Activated naive CD4-positive, alpha-beta T cell treated with anti-CD3 and anti-CD28 coated beads, Interleukin-2, amount 50 U/mL, for 72 hours (primary cell): Measurements from ENCODE around the gene CABLES2. TPM values are rescaled to one million over a fixed set of nuclear protein-coding genes. Genes with fewer than 3 reads are reported as not detected.

Experiments
- ATAC-seq, 2 donors: fragments of 150-1000 bp; cut with Tn5 transposase; 2 replicates each; pipeline ENCODE4 v1.10.0; 2021; ENCODE audit warnings: mild to moderate bottlenecking in 2 of 2, moderate library complexity in 2 of 2
- DNase-seq, 2 donors: peaks; one replicate each; pipeline ENCODE4 v3.0.0; 2021 to 2022; ENCODE audit warnings: low spot score in 2 of 2
- H3K27ac Mint-ChIP-seq, 2 donors: one replicate each; pipeline ENCODE4 v1.8.0; 2022; ENCODE audit warnings: mild to moderate bottlenecking in 2 of 2, mixed read lengths in 2 of 2
- H3K36me3 Mint-ChIP-seq, 2 donors: one replicate each; pipeline ENCODE4 v1.8.0; 2022; ENCODE audit warnings: mixed read lengths in 2 of 2
- H3K9me3 Mint-ChIP-seq, 2 donors: one replicate each; pipeline ENCODE4 v1.8.0; 2022; ENCODE audit warnings: mixed read lengths in 2 of 2
- total RNA-seq, 2 donors: library from RNA; stranded (reverse); gene quantifications; one replicate each; pipeline ENCODE4 v1.2.3, GENCODE V29; 2022

The CABLES2 gene
- total RNA-seq, 2 donors from 2014 or later, result 5.8 to 6.4 TPM

DNA sequence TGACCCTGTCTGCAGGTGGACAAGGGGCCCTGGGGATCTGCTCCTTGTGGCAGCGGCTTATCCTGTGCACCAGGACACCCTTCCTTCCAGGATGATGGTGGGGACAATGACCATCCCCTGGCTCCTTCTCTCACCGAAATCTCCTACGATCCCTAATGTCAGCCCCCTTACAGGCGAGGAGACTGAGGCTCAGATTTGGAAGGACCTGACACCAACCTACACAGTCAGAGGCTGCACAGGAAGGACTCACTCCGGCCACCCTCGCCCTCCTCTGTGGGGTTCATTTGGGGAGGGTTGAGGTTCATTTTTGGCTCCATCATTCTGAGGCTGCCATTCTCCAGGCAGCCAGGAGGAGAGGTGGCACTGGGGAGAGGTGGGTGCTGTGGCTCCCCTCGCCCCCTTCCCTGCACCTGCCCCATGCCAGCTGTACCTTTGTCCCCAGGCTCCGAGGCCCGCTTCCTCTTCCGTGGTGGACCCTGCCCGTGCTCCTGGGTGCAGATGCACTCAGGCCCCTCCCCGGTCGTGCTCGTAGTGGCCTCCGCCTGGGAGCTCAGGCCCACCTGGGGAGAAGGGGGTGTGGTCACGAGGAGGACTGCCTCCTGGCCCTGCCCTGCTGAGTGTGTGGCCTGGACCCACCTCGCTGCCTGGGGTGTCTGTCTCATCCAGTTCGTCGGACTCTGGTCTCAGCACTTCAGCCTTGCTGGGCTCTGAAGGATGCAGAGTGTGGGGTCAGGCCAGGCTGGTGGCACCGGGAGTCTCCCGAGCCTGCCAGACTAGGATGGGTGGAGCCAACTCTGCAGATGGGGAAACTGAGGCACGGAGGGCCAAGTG lies 5.3 kb upstream of the CABLES2 start:
- Mint-ChIP-seq H3K9me3 (no peaks in the 10 kb centered on the region), H3K27ac (no peak overlapping the region), H3K36me3 (no peaks in the 10 kb centered on the region)
- ATAC-seq (no peak), DNase-seq (no peak)

DNA sequence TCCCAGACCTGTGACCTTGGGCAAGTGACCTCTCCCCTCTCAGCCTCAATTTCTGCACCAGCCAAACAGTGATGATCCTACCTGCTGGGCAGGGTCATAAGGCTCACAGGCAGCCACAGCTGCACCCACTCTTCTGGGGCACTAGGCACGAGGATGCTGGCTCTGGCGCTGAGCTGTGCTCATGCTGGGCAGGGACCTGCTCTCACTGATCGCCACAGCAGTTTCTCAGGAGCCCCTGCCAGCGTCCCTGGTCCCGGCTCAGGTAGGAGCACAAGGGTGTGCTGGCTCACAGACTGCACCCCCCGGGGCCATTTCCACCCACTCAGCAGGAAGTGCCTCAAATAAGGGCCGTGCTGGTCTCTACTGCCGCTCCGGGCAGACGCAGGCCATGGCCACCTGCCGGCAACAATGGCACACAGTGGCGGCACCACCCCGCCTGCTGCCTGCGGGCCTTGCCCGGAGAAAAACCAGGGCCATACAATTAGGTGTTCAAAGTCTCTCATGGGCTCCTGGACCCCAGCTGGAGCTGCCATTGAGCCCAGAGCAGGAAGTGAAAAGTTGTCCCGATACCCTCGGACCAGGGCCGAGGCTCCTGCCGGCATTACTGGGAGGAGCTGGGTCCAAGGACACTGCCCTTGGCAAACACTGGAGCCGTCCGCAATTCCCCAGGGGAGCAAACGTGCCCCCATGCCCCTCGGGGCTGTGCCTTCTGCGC lies 4.6 kb upstream of the CABLES2 start:
- Mint-ChIP-seq H3K36me3 (no peaks in the 10 kb centered on the region), H3K27ac (no peak overlapping the region), H3K9me3 (no peaks in the 10 kb centered on the region)
- DNase-seq (no peak), ATAC-seq (no peak)

DNA sequence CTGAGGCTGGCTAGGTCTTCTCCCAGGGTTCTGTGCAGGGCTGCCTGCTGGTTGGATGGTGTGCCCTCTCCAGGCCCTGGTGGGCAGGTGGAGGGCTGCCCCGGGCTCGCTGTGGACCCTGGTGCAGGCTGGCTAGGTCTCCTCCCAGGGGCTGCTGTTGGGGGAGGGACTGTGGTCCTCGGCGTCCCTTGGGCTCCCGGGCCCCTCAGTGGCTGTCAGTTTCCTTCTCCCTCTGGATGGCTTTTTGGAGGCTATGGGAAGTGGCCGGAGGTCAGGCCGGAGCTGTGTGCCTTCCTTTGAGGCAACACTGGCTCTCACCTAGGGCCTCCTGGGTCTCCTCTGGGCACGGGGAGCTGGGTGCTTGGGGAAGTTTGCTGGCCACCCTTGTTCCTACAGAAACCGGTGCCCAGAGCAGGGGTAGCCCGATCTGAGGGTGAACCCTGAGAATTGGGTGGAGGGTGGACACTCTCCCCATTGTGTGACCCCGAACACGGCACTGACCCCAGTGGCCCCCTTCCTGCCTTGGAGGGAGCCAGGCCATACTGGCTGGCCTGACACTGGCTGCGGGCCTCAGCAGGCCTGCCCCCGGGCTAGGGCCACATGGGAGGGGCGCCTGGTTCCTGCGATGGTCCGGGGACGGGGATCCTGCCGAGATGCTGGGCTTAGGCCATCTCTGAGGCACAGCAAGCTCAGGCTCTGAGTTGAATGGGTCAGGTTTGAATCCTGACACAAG lies 3.8 kb upstream of the CABLES2 start:
- H3K36me3 Mint-ChIP-seq, result no peaks in the 10 kb centered on the region
- DNase-seq (no peak), ATAC-seq (no peak)
- H3K9me3 Mint-ChIP-seq, result no peaks in the 10 kb centered on the region
- no peak overlapping the region for H3K27ac Mint-ChIP-seq

DNA sequence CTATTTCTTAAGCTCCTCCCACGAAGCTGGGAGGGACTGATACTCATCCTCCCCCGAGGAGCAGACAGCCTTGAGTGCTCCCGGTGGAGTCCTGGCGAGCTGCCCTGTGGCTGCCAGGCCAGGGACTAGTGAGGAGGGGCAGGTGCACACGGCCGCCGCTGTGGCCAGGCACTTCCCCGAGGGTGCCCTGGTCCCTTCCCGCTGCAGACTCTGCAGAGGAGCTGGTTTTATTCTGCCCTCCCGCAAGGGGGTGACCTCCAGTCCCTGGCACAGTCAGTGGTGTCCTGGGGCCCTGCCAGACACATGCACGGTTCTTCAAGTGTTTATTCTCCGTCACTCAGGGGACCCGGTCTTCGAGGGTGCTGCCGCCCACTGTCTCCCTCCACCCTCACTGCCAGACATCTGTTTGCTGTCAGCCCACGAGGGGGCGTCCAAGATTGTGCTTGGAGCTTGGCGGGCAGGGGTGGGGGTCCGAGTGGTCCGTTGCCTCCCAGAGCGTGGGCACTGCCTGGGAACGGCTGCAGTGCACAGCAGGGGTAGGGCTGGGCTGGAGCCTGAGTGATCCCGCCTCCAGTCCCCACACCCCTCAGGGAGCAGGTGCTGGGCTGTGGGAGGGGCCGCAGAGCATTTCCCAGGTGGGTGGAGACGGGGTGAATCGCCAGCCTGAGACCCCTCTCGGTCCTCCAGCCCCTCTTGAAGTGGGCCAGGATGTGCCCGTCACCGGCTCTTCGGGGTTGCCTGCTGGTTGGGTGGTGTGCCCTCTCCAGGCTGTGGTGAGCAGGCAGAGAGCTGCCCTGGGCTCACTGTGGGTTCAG lies 3.1 kb upstream of the CABLES2 start:
- Mint-ChIP-seq H3K27ac (peak overlapping the region in 1 of 2 donors; percentile 67), H3K36me3 (no peaks in the 10 kb centered on the region), H3K9me3 (no peaks in the 10 kb centered on the region)
- DNase-seq (peak in 1 of 2 donors; percentile 58), ATAC-seq (peak in 1 of 2 donors; percentile 5)

DNA sequence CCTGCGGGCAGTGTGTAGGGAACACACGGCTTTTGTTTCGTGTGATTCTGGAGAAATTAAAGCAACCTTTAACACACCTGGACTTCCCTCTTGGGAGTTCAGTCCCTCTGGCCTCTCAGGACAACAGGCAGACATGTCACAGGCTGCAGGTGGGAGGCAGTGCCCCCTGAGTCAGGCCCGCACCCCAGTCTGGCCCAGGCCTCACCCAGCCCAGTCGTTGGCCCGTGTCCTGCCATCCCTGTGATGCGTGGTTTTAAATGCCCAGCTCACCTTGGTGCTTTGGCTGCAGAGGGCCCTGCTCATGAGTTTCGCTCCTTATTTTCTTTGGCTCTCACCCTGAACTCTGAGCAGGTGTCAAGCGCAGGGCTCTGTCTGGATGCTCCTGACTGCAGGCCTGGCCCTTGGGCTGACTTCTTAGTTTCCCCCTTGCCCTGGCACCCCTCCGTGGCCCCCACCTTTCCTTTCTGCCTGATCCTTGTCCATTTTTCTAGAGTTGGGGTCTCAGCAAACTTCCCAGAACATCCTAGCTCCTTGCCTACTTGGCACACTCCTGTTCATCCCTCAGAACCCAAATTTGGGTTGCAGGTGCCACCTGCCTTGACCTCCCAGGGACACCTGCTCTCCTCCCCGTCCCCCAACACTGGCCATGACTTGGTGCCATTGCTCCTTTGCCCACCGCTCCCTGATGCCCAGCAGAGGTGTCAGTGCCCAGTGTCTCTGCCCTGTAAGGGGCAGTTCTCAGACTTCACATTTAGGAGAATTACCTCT lies 2.2 kb upstream of the CABLES2 start:
- Mint-ChIP-seq H3K27ac (peak overlapping the region in 1 of 2 donors; percentile 67), H3K36me3 (no peaks in the 10 kb centered on the region), H3K9me3 (no peaks in the 10 kb centered on the region)
- ATAC-seq (no peak), DNase-seq (no peak)

DNA sequence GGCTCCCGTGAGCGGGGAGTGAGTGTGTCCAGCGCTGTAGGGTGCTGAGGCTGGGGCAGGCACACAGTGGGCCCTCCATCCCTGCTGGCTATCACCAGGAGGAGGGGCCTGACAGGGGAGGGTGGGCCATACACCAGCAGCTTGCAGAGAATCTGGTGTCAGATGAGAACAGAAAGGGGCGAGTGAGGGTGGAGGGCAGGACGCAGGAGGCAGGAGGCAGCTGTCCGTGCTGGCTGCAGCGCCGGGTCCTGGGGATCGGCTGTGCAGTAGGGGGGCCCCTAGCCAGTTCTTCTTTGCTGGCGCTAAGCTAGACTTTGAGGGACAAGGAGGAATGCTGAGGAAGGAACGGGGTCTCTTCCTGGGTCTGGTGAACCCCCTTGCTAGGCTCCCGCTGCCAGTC lies 1.6 kb upstream of the CABLES2 start:
- no peak overlapping the region for H3K27ac Mint-ChIP-seq
- no peaks in the 10 kb centered on the region for H3K36me3 Mint-ChIP-seq
- DNase-seq (no peak), ATAC-seq (no peak)
- H3K9me3 Mint-ChIP-seq, result no peaks in the 10 kb centered on the region

DNA sequence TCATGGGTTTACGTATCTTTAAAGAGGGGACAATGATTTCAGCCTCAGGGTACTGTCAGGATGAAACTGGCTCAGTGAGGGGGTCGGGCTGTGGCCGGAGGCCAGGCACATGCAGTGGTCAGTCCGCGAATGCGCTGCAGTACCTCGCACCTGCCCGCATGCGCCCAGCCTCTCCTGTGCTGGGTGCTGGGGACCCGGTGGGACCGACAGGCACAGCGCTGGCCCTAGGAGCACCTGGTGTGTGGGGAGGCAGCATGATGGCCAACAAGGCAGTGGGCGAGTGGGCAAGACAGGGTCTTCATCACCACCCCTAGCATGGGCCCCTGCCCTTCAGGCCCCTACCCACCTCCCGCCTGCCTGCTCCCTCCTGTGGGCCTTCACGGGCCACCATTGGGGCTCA lies 970 bp upstream of the CABLES2 start:
- ATAC-seq, result no peak
- no peaks in the 10 kb centered on the region for H3K36me3 Mint-ChIP-seq
- no peaks in the 10 kb centered on the region for H3K9me3 Mint-ChIP-seq
- DNase-seq, result no peak
- H3K27ac Mint-ChIP-seq, result peak overlapping the region in 1 of 2 donors; percentile 80

DNA sequence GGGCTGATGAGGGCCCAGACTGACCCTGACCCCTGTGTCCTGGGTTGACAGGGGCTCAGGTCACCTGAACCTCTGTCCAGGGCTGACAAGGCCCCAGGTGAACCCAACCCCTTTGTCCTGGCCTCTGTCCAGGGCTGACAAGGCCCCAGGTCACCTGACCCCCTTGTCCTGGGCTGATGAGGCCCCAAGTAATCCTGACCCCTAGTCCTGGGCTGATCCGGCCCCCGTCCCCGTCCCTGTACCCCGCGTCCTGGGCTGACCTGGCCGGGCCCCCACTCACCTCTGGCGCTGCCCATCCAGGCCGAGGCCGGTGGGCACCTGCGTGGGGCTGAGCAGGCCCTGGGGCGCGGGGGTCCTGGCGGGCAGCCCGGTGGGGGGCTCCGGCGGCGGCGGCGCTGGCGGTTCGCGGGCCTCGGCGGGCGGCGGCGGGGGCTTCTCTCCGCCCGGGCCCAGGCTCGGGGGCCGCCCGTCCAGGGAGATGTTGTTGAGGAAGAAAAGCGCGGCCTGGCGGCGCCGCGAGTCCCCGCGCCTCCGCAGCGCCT lies 379 bp downstream of the CABLES2 start:
- DNase-seq (no peak), ATAC-seq (peak in 1 of 2 donors; percentile 13)
- Mint-ChIP-seq H3K27ac (peak overlapping the region in 1 of 2 donors; percentile 69), H3K36me3 (no peaks in the 10 kb centered on the region), H3K9me3 (no peaks in the 10 kb centered on the region)

DNA sequence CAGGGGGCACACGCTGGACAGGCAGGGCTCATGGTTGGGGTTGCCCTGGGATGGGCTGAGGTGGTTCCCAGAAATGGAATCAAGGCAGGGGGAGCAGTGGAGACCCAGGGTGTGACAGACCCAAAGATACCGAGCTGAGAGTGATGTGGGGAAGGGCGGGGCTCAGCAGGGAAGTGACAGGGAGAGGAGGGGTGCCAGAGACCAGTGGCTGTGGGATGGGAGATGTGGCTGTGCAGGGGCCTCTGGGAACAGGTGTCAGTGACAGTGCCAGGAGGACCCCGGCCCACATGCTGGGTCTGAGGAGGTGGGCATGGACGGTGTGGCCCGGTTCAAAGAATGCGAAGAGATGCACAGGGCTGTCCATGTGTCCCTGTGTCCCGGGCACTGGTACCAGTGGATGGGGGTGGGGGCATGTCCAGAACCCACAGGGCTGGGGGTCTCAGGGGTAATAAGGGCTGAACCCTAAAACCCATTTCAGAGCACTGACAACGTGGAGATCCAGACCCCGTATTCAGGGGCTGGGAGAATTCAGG lies 1.0 kb downstream of the CABLES2 start:
- ATAC-seq, result no peak
- DNase-seq, result no peak
- H3K9me3 Mint-ChIP-seq, result no peaks in the 10 kb centered on the region
- H3K27ac Mint-ChIP-seq, result peak overlapping the region; percentile 69 to 90
- H3K36me3 Mint-ChIP-seq, result no peaks in the 10 kb centered on the region

DNA sequence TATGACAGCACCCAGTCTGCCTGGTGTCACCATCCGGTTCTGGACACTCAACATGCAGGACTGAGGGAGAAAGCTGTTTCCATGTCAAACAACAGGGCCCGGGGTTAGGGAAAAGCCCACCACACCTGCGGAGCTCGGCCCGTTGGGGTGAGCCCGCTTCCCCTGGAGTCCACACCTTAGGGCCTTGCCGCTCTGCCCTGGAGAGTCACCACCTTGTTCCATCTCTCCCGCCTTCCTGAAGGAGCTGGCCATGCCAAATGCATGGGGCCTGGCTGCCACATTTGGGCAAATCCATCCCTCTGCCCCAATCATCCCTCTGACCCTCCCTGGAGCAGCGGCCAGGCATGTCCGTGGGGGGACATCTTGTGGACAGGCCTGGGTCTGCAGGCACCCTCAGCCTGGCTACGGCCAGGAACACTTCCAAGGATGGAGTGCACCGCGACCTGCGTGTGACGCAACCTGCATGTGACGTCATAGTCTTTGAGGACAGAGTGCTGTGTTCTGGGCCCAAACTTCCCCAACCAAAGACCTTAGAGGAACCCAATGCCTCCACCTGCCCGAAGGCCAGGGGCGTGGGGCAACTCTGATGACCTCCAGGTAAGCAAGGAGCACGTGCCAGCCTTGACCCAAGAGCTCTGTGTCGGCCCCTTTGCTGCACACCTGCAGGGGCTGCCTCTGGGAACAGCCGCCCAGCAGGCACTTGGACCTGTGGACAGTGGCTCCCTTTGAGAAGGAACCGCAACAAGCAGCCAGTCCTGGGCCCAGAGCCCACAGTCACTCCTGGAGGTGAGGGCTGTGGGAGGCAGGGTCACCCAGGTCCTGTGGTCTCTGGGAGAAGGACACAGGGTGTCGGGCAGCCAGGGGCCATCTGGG lies 1.7 kb downstream of the CABLES2 start:
- Mint-ChIP-seq H3K27ac (peak overlapping the region; percentile 69 to 90), H3K9me3 (no peaks in the 10 kb centered on the region), H3K36me3 (no peaks in the 10 kb centered on the region)
- DNase-seq (no peak), ATAC-seq (no peak)

DNA sequence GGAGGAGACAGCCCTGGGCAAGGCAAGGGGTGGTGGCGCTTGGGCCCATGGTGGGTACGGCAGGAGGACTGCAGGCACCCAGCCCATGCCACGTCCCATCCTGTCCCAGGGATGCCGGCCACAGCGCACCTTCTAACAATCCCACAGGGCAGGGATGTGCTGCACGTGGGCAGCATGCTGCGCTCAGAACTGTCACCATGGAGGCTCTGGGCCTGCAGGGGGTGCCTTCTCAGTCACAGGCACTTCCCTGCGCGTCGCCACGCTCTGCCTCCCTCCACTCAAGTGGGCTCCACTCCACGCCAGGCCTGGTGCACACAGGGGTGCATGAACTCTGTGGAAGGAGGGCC lies 2.4 kb downstream of the CABLES2 start:
- ATAC-seq, result no peak
- H3K27ac Mint-ChIP-seq, result no peak overlapping the region

DNA sequence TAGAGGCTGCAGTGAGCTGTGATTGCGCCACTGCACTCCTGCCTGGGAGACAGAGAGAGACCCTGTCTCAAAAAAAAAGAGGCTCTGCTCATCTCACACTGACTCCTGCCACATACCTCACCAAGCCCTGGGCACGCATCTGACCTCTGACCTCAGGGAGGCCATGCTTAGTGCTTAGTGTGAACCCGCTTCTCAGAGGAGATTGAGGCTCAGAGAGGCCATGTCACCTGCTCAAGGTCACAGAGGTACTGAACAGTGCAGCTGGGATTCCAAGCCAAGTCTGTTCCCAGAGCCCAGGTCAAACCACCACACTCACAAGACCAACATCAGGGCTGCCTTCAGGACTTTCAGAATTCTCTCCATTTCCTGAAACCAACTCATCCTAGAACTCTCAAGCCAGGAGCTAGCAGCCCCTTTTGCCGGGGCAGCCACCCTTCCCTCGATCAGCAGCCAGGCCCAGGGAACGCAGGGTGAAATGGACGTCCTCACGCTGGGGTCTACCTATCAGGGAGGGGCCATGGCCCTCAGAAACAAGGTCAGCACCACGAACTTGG lies 2.9 kb downstream of the CABLES2 start:
- no peaks in the 10 kb centered on the region for H3K36me3 Mint-ChIP-seq
- no peaks in the 10 kb centered on the region for H3K9me3 Mint-ChIP-seq
- no peak for ATAC-seq
- DNase-seq, result no peak
- H3K27ac Mint-ChIP-seq, result no peak overlapping the region

More for the DNA sequence above, 2.4 kb downstream of the CABLES2 start:
- no peaks in the 10 kb centered on the region for H3K36me3 Mint-ChIP-seq
- no peaks in the 10 kb centered on the region for H3K9me3 Mint-ChIP-seq
- DNase-seq, result no peak

DNA sequence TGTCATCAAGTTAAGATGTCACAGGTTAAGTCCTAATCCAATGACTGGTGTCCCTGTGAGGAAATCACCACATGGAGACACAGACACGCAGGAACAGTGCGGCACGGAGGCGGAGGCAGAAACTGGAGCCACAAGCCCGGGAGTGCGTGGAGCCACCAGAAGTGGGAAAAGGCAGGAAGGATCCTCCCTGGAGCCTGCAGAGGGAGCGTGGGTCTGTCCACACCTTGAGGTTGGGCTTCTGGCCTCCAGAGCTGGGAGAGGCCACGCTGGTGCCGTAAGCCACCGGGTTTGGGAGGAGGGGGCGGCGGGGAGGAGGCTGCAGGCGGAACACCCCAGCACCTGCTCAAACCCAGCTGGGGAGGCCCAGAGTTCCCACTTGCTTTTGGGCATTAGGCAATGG lies 3.8 kb downstream of the CABLES2 start:
- no peak for ATAC-seq
- Mint-ChIP-seq H3K36me3 (no peaks in the 10 kb centered on the region), H3K9me3 (no peaks in the 10 kb centered on the region), H3K27ac (no peak overlapping the region)
- DNase-seq, result no peak

DNA sequence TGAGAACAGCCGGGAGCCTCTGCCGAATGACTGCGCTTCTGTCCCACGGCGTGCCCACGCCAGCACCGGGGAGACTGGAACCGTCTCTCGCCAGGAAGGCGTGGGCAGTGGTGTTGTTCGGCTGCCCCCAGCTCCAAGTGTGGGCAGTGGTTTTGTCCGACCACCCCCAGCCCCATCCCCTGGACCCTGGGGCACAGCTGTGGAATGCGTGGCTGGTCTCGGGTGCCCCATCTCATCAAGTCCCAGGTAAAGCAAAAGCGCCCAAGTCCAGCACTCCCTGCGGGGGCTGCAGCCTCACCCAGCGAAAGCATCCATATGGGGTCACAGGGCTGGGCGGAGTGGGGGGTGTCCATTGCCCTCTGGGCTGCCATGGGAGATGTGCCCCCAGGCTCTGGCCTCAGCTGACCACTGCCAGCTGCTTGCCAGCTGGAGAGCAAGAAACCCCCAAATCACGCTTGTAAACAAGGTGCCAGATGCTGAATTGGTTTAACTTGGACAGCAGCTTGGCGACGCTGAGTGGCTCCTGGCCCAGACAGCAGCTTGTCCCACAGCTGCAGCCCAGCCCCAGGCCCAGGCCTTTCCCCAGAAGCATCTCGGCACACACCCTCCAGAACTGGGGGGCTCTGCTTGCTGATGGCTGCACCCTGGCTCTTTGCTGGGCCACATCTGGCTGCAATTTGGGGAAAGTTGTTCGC lies 4.5 kb downstream of the CABLES2 start:
- Mint-ChIP-seq H3K27ac (no peak overlapping the region), H3K9me3 (peaks cover 0 to 5% of the 10 kb centered on the region in 2 donors), H3K36me3 (peaks cover 0 to 2% of the 10 kb centered on the region in 2 donors)
- no peak for ATAC-seq
- DNase-seq, result no peak
